Activated CD4-positive, alpha-beta T cell treated with anti-CD3 and anti-CD28 coated beads, Interleukin-2, Interleukin-4, amounts not matched to agents 100 ng/mL and 50 ng/mL, durations not matched to agents 16 hours and 8 hours (primary cell): ENCODE data around the gene GRIK4.
"Not testable (repeated sequence)": the region's sequence is repeated elsewhere in the genome, so short reads cannot be mapped to it uniquely, and the experiment has no call there.

Experiments used
- DNase-seq: peaks from one replicate; pipeline ENCODE4 v3.0.0-alpha.2; 2020; ENCODE audit warnings: low spot score

GRIK4 gene

DNA sequence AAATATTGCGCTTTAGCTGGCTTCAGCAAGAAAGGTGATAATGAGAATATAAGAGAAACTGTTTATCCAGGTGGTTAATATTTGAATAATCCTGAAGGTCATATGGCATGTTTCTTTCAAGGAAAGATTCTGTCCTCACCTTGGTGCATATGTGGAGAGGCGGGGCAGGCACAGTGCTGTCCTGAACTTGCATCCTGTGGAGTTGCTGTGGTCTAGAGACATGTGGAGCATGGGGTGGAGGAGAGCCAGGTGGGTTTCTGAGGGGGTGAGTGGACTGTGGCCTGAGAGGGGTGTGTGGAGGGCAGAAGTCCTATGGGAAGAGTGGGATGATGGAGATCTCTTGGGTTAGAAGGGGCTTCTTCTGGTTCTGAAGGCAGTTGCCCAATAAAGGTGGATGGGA, 65.5 kb downstream of the GRIK4 start:
- no peak for DNase-seq

DNA sequence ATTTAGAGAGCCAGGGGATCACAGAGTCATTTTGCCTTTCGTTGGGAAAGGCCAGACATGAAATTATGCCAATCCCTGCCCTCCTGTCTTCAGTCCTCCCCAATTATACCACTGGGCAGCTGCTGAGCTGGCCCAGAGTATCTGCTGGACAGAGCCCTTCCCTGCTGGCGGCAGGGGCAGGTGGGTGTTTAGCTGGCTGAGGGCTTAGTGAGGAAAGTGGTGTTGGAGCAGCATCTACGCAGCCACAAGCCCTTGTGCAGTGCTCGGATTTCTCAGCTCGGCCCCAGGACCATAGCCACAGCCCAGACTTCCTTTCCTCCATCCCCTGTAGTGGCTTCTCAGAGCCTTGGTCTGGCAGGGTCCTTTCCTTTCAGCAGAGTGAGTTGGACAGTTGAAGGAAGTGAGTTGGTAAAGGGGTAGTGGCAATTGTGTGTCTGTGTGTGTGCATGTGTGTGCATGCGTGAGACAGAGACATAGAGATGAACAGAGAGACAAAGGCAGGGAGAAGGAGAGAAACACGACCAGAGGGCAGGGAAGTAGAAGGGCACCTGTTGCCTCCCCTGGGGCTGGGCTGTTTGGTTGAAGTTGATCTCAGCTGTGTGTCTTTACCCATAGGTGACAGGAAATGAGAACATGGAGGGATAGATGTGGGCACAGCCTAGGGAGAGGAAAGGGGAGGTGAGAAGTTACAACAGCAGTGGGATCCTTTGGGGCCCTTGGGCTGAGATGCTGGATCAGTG, 66.2 kb downstream of the GRIK4 start:
- no peak for DNase-seq

DNA sequence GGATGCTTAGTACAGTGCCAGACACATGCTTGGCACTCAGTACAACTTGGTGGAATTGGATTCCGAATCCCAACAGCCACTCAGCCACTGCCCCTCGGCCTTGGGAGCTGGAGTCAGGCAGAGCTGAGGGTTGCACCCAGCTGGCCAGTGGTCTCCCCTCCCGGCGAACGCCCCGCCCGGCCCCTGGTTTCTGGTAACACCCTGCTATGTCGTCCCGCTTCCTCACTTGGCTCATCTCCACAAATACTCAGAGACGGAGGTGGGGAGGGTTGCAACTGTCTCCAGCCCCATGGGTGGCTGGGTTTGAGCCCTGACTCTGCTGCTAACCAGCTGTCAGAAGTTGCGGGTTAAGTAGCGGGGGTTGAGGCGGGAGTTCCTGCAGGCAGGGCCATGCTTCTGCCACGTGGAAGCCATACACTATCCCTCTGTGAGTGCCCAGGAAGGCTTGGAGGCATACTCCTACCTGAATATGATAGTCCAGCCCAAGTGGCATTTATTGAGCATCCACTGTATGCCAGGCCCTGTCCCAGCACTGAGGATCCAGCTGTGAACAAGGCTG, 67.1 kb downstream of the GRIK4 start:
- no peak for DNase-seq

DNA sequence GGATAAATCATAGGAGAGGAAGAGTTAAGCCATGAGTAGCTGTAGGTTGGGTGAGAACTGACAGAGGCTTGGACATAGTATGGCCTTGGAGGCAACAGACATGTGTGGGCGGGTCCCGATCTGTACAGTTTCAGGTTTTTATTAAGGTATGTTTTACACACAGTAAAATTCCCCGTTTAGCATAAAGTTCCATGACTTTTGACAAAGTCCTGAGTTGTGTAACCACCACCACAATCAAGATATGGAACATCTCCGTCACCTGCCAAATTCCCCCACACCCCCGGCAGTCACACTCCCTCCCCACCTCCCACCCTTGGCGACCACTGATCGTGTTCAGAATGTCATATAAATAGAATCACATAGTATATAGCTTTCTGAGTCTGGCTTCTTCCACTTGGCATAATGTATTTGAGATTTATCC, 68.1 kb downstream of the GRIK4 start:
- no peak for DNase-seq

DNA sequence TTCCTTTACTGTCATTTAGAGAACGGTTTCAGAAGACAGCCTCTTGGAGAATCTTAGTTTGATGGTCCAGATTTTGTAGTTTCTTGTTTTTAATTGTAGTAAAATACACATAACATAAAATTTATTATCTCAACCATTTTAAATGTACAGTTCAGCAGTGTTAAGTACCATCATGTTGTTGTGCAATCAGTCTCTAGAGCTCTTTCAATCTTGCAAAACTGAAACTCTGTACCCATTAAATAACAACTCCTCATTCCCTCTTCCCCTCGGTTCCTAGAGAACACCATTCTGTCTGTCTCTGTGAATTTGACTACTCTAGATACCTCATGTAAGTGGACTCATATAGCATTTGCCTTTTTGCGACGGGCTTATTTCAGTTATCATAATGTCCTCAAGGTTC, 69.8 kb downstream of the GRIK4 start:
- DNase-seq = no peak

DNA sequence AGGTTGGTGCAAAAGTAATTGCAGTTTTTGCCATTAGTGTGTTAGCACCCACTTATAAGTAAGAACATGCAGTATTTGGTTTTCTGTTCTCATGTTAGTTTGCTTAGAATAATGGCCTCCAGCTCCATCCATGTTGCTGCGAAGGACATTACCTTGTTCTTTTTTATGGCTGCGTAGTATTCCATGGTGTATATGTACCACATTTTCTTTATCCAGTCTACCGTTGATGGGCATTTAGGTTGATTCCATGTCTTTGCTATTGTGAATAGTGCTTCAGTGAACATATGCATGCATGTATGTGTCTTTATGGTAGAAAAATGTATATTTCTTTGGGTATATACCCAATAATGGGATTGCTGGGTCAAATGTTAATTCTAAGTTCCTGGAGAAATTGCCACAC, 71.0 kb downstream of the GRIK4 start:
- not testable (repeated sequence) for DNase-seq

DNA sequence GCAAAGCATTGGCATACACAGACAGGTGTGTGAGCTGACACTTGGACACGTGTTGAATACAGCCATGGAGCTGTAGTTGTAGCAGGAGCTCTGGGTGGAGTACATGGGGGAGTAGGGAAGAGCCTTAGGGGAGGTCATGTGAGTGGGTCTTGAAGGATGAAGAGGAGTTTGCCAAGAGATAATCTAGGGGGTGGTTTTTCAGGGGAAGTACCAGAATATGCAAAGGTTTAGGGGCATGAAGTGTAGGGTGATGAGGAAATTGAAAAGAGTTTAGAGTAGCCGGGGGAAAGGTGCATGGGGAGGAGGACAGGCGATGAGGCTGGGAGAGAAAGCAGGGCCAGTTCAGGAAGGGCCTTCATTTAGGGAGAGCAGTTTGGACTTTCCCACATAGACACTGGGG, 74.5 kb downstream of the GRIK4 start:
- no peak for DNase-seq

DNA sequence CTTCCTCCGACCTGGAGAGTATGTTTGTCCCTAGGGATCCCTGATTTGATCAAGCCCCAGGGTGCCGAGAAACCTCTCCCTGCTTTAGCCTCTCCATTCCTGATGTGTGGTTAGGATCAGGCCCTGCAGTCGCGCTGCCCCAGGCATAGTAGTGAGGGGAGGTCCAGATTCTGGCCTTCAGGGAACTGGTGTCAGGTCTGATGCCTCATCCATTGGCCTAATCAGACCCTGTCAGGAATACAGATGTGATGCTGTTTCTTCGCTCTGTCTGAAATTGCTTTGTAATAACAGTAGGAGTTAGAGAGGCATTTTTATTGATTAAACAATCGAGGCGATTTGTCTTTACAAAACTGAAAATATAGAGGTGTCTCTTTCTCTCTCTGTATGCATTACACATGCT, 75.2 kb downstream of the GRIK4 start:
- no peak for DNase-seq

DNA sequence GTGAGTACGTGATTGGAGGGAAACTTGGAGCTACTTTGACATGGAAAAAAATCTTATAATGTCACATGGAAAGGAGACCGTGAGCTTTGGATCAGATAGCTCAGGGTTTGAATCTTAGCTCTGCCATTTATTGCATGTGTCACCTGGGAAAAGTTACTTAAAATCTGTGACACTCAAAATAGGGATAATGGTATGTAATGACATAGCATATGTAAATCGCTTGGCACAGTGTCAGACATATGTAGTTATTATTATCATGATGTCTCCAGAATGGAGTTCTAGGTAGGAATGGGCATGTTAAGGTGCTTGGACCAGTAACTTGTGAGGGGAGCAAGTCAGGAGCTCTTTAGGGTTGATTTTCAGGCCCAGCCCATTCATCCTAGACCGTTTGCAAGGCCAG, 75.8 kb downstream of the GRIK4 start:
- no peak for DNase-seq

DNA sequence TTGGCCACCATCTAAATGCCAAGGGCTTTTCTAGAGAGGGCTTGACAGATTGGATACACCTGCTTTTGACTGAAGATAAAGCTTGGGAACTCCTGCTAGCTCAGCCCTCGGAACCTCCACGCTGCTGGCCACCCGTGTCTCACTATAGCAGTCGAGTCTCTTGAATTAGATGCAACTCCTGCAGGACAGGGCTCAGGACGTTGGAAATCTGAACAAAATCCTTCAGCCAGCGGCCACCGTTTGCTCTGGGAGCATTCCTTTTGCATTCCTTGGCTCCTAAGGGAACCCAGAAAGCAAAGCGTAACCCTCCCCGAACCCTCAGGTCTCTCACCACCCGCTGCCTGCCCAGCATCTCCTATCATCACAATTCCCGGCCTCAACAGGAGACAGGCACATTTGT, 77.8 kb downstream of the GRIK4 start:
- DNase-seq = no peak

DNA sequence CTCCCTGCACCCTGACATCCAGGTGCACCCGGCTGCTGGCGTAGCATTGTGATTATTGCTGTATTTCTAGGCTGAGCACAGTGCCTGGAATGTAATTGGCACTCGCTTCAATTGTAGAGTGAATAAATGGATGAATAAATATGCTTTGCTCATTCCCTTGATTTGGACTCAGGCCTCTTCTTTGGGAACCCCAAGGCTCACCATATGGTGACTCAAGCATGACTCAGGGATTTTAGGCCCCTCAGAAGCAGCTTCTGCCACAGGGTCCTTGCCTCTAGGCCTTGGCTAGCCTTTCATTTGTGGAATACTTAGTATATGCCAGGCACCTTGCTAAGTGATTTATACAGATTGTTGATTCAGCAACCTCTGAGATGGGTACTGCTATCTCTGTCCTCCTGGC, 78.9 kb downstream of the GRIK4 start:
- no peak for DNase-seq

DNA sequence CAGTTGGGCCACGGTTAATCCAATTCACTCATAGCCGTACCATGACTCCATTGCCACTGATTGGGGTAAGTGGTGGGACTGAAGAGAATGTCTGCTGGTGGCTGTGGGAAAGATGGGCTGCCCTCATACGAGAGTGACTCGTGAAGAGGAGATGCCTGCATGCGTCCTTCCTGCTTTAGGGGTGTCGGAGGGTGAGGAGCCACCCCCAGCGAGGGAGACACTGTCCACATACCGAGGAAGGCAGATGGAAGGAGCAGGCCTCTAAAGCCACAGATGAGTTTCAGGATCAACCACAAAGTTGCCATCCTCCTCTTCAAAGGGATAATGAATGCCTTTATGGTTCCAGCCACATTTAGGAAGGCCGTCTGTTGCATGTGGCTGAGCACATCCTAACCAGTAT, 83.2 kb downstream of the GRIK4 start:
- no peak for DNase-seq

DNA sequence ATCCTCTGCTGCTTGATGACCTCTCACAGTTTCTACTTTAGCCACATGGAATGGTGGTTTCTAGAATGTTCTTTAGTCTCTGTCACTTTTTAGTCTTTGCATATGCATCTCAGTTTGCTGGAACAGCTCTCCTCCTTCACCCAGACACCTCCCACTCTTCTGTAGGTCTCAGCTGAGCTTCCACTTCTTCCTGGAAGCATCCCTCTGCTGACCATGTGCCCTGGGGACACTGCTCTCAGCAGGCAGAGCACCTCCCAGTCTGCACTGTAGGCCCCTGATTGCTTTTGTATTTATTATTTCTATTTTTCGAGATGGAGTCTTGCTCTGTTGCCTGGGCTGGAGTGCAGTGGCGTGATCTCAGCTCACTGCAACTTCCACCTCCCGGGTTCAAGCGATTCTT, 84.0 kb downstream of the GRIK4 start:
- no peak for DNase-seq

DNA sequence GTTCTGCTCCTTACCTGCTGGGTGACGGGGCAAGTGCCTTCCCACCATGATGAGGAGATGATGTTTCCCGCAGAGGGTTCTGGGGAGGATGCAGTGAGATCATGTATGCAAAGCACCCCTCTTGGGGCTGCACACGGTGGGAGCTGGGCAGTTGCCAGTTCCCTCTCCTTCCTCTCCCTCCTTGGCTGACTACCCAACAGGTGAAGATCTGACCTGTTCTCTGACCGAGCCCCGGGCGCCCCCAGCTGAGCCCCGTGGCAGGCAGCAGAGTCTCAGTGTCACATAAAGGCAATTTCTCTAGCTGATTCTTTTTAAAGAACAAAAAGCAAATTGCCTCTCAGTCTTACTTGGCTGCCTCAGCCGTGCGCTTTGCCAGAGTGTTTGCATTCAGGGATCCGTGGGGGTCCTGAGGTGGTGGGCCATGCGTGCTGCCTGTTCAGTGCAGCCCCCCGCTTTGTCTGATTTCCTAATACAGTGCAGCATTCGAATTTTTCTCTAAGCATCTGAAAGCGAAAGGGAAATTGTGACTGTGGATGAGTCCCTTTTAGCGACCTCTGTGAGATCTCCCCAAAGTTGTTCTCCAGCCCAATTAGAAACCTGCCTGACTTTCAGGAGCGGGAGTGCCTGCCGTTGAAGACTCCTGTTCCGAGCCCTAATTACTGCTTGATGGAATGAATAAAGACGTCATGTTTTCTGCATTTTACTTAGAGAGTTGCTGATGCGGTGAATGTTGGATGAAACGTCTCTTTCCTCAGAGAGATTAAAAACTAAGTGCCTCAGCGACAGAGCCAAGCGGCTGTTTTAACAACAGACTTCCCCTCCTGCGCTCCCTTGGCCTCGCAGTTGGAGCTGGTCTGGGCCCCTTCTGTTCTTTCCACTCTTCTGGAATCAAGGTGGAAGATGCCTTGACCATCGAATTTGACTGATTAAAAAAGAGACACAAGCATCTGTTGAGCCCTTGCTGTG, 86.0 kb downstream of the GRIK4 start:
- DNase-seq = no peak

DNA sequence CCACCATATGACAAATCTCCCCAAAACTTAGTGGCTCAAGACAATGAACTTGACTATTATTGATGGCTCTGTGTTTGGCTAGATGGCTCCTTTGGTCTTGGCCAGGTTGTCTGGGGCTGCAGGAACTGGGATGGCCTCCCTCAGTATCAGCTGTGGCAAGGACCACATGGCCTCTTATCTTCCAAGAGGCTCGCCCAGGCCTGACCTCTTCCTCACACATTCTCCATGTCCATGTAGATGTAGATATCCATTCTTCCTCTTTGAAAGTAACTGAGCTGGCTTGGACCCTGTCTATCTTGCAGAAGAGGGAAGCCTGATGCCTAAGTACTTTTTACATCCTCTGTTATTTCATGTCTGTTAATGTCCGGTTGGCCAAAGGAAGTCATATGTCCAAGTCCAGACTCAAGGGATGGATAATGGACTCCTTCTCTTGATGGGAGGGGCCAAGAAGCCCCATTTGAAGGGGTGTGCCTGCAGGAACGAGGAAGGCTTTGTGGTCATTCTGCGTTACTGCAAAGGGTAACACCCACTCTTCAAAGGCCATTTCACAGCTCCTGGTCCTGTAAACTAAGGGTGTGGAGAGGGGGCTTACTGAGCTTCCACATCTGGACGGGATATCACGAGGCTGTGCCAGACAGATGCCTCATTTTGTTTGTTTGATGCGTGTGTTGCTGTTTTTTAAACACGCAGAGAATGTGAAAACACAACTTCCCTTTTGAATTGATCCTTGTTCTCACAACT, 87.1 kb downstream of the GRIK4 start:
- DNase-seq = no peak

DNA sequence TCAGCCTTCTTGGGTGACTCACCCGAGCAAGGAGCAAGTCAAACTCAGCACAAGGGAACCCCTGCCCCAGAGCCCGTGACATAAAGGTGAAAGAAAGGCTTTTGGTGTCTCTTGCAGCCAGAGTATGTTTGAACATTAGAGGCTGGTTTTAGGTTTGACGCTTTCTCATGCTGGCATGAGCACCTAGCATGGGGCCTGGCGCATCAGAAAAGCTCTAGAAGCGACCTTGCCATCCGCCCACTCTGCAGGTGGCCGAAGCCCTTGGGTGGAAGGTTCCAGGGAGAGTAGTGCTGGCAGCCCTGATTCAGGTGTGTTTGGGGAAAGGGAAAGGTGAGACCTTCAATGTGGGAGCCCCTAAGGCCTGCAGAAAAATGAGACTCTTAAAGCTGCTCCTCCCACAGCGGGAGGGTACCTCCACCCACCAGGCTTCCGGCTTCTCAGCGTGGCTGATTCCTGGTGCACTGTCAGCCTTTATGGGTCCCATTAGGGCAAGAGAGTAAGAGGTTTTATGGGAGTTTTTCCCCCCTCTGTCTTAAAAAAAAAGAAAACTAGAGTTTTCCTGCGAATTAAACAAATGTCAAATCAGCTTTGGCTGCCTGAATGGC, 88.4 kb downstream of the GRIK4 start:
- no peak for DNase-seq

DNA sequence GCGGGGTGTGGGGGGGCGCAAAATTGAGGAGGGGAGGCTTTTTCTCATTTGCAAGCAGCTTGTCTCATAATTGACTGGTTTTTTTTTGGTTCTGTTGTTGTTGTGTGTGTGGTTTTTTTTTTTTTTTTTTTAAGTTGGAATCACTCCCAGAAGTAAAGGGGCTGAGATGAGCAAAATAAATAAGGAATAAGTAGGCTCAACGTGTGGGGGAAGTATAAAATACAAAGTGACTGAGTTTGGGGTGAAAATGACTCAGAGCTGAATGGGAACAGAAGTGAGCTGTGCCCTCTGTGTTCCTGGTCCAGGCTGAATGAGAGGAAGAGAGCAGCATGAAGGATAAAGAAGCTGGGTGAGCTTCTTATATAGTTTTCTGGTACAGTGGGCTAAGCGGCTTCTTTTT, 90.0 kb downstream of the GRIK4 start:
- DNase-seq = no peak

DNA sequence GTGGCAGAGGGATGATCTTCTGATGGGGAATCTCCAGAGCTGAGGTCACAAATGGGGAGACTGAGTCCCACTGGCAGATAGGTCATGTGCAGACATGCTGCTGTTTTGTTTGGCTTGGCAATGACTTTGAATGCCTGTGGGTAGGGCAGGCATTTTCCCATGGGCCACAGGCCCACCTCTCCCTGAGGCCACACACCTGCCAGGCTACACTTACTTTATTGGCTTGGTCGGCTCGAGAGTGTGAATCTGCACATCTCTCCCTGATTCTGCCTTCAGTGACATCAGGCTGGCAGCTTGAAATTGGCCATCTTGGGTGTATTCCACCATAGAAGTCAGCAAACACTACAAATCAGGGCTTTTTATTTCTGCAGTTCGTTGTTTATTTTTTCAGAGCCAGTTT, 91.5 kb downstream of the GRIK4 start:
- DNase-seq = no peak

DNA sequence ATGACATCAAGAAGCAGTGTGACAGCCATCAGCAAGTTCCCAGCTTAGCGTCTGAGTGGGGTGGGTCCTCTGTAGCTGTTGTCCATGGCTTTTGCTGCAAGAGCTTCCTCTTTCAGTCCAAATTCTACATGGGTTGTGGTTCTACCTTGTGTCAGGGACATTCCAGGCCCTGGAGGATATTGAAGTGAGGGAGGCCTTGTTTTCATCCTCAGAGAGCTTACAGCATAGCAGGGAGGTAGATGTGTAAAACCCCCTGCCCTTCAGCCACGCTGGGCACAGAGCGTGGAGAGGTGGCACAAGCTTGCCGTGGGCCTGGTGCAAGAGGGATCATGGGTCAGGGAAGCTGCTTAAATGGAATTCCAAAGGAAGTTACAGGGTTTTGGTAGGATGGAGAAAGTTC, 93.9 kb downstream of the GRIK4 start:
- DNase-seq = no peak

DNA sequence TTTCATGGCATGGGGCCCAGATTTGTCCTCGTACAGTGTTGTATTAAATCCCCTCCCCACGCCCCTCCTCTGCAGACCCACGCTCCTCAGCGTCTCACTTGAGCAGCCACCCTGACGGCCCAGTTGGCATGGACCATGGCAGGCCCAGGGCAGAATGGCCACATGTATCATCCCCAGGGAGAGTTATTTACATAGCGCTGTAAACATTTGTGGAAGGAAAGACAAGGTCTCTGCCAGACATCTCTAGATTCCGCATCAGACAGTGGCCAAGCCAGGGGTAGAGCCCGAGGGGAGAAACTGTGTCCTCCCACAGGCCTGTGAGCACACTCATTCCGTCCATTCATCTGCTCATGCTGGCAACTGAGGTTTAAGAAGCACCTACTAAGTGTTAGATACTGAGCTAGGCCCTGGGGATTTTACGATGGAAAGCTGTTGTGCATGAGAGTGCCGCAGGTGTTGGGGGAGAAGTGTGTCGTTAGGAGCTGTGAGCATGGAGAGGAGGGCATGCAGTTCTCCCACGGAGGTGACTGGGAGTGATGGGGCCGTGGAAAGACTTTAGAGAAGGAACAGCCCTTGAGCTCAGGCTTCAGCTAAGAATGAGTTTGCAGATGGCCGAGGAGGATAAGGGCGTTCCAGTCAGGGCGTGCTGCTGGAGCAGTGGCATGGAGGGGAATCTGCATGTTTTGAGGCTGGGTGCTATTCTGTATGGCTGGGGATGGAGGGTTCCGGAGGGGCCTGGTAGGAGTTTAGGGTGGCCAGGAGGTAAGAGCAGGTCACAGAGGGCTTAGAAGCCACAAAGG, 94.9 kb downstream of the GRIK4 start:
- DNase-seq = no peak

DNA sequence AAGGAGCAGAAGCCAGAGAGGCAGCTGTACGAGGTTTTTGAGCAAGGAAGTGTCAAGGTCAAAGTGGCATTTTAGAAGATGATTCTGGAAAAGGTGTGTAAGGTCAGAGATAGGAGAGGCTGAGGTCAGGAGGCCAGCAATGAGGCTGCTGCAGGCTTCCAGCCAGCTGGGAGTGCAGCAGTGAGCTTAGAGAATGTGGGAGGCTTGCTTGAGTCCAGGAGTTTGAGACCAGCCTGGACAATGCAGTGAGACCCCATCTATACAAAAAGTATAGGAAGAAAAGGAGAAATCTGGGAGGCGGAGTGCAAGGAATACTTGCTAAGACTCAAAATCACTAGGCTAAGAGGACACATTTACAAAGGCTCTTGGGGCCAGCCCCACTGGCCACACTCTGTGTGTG, 96.5 kb downstream of the GRIK4 start:
- no peak for DNase-seq
